ENCODE results near the gene EPHA8. TPM values are rescaled to one million over a fixed set of nuclear protein-coding genes. Genes with fewer than 3 reads are reported as not detected.
A peak's percentile ranks its signal among the peaks of the same experiment; 100 is the strongest.

EPHA8 gene
- total and polyA plus RNA-seq, 5 donors: not detected

- H3K4me1 ChIP-seq (ENCODE audit: control insufficient read depth, insufficient read depth, low read length): no peaks in the 10 kb centered on the region
- H3K9me3 ChIP-seq (ENCODE audit: control insufficient read depth, low read length): no peaks in the 10 kb centered on the region
- 71% methylated on average over 10 of the region's 10 CpGs for WGBS
- no peak overlapping the region for H3K27ac ChIP-seq (ENCODE audit: low read length)
- DNase-seq (no peak), ATAC-seq (no peak)
- intact Hi-C loops (cut with DNase I): no loop called here
- H3K4me3 ChIP-seq (ENCODE audit: low read length): no peak overlapping the region
- H3K27me3 ChIP-seq (ENCODE audit: control insufficient read depth, insufficient read depth): no peaks in the 10 kb centered on the region
Observed at GRCh38 chr1:22594396-22594795, 31.1 kb downstream of the EPHA8 start.

- H3K9me3 ChIP-seq (ENCODE audit: control insufficient read depth, low read length): no peaks in the 10 kb centered on the region
- DNase-seq (no peak), ATAC-seq (no peak)
- intact Hi-C loops (cut with DNase I): no loop called here
- no peaks in the 10 kb centered on the region for H3K27me3 ChIP-seq (ENCODE audit: control insufficient read depth, insufficient read depth)
- no peaks in the 10 kb centered on the region for H3K4me1 ChIP-seq (ENCODE audit: control insufficient read depth, insufficient read depth, low read length)
- no peak overlapping the region for H3K27ac ChIP-seq (ENCODE audit: low read length)
- 76% methylated on average over 7 of the region's 7 CpGs for WGBS
- no peak overlapping the region for H3K4me3 ChIP-seq (ENCODE audit: low read length)
Observed at GRCh38 chr1:22595108-22595507, 31.8 kb downstream of the EPHA8 start.

- no peaks in the 10 kb centered on the region for H3K27me3 ChIP-seq (ENCODE audit: control insufficient read depth, insufficient read depth)
- H3K4me3 ChIP-seq (ENCODE audit: low read length): no peak overlapping the region
- H3K9me3 ChIP-seq (ENCODE audit: control insufficient read depth, low read length): no peaks in the 10 kb centered on the region
- no peaks in the 10 kb centered on the region for H3K4me1 ChIP-seq (ENCODE audit: control insufficient read depth, insufficient read depth, low read length)
- no peak for ATAC-seq
- H3K27ac ChIP-seq (ENCODE audit: low read length): no peak overlapping the region
- intact Hi-C loops (cut with DNase I): no loop called here
- no peak for DNase-seq
- WGBS: 78% methylated on average over 30 of the region's 30 CpGs
Observed at GRCh38 chr1:22597301-22597965, 34.1 kb downstream of the EPHA8 start.

- Histone ChIP-seq H3K4me3 (ENCODE audit: low read length) (no peak overlapping the region), H3K27me3 (ENCODE audit: control insufficient read depth, insufficient read depth) (no peaks in the 10 kb centered on the region), H3K4me1 (ENCODE audit: control insufficient read depth, insufficient read depth, low read length) (no peaks in the 10 kb centered on the region), H3K9me3 (ENCODE audit: control insufficient read depth, low read length) (no peaks in the 10 kb centered on the region), H3K27ac (ENCODE audit: low read length) (no peak overlapping the region)
- ATAC-seq (no peak), DNase-seq (no peak)
- intact Hi-C loops (cut with DNase I): no loop called here
- WGBS: 80% methylated on average over 8 of the region's 8 CpGs
Observed at GRCh38 chr1:22597996-22598395, 34.7 kb downstream of the EPHA8 start.

GRCh38 chr1:22598736-22599135 lies 35.4 kb downstream of the EPHA8 start:
- no peak for DNase-seq
- ATAC-seq: no peak
- intact Hi-C loops (cut with DNase I): no loop called here
- Histone ChIP-seq H3K27ac (ENCODE audit: low read length) (no peak overlapping the region), H3K9me3 (ENCODE audit: control insufficient read depth, low read length) (no peaks in the 10 kb centered on the region), H3K27me3 (ENCODE audit: control insufficient read depth, insufficient read depth) (no peaks in the 10 kb centered on the region), H3K4me1 (ENCODE audit: control insufficient read depth, insufficient read depth, low read length) (no peaks in the 10 kb centered on the region), H3K4me3 (ENCODE audit: low read length) (no peak overlapping the region)
- WGBS: 78% methylated on average over 24 of the region's 24 CpGs

GRCh38 chr1:22600071-22600816 lies 37.0 kb downstream of the EPHA8 start:
- Histone ChIP-seq H3K27ac (ENCODE audit: low read length) (no peak overlapping the region), H3K9me3 (ENCODE audit: control insufficient read depth, low read length) (no peaks in the 10 kb centered on the region), H3K4me3 (ENCODE audit: low read length) (no peak overlapping the region), H3K4me1 (ENCODE audit: control insufficient read depth, insufficient read depth, low read length) (no peaks in the 10 kb centered on the region), H3K27me3 (ENCODE audit: control insufficient read depth, insufficient read depth) (no peaks in the 10 kb centered on the region)
- ATAC-seq (peak in 1 of 2 donors; percentile 14), DNase-seq (no peak)
- intact Hi-C loops (cut with DNase I): no loop called here
- WGBS: 47% methylated on average over 22 of the region's 22 CpGs

- ATAC-seq (peak in 1 of 2 donors; percentile 22), DNase-seq (no peak)
- H3K9me3 ChIP-seq (ENCODE audit: control insufficient read depth, low read length): no peaks in the 10 kb centered on the region
- no peak overlapping the region for H3K27ac ChIP-seq (ENCODE audit: low read length)
- no peak overlapping the region for H3K4me3 ChIP-seq (ENCODE audit: low read length)
- 86% methylated on average over 39 of the region's 39 CpGs for WGBS
- H3K27me3 ChIP-seq (ENCODE audit: control insufficient read depth, insufficient read depth): no peaks in the 10 kb centered on the region
- no peaks in the 10 kb centered on the region for H3K4me1 ChIP-seq (ENCODE audit: control insufficient read depth, insufficient read depth, low read length)
- intact Hi-C loops (cut with DNase I): no loop called here
Observed at GRCh38 chr1:22600817-22601605, 37.7 kb downstream of the EPHA8 start.

GRCh38 chr1:22601610-22602009 lies 38.3 kb downstream of the EPHA8 start:
- intact Hi-C loops (cut with DNase I): no loop called here
- no peaks in the 10 kb centered on the region for H3K9me3 ChIP-seq (ENCODE audit: control insufficient read depth, low read length)
- no peaks in the 10 kb centered on the region for H3K27me3 ChIP-seq (ENCODE audit: control insufficient read depth, insufficient read depth)
- DNase-seq (no peak), ATAC-seq (no peak)
- H3K4me1 ChIP-seq (ENCODE audit: control insufficient read depth, insufficient read depth, low read length): no peaks in the 10 kb centered on the region
- H3K4me3 ChIP-seq (ENCODE audit: low read length): no peak overlapping the region
- no peak overlapping the region for H3K27ac ChIP-seq (ENCODE audit: low read length)
- 86% methylated on average over 12 of the region's 12 CpGs for WGBS

GRCh38 chr1:22602060-22602740 lies 38.9 kb downstream of the EPHA8 start:
- no peak for ATAC-seq
- no peak overlapping the region for H3K27ac ChIP-seq (ENCODE audit: low read length)
- no peaks in the 10 kb centered on the region for H3K4me1 ChIP-seq (ENCODE audit: control insufficient read depth, insufficient read depth, low read length)
- intact Hi-C loops (cut with DNase I): no loop called here
- WGBS: 84% methylated on average over 18 of the region's 18 CpGs
- H3K27me3 ChIP-seq (ENCODE audit: control insufficient read depth, insufficient read depth): no peaks in the 10 kb centered on the region
- DNase-seq: no peak
- H3K9me3 ChIP-seq (ENCODE audit: control insufficient read depth, low read length): no peaks in the 10 kb centered on the region
- no peak overlapping the region for H3K4me3 ChIP-seq (ENCODE audit: low read length)

GRCh38 chr1:22606161-22606560 lies 42.9 kb downstream of the EPHA8 start:
- WGBS: 48% methylated on average over 4 of the region's 4 CpGs
- intact Hi-C loops (cut with DNase I): no loop called here

GRCh38 chr1:22607154-22607553 lies 43.9 kb downstream of the EPHA8 start:
- H3K27me3 ChIP-seq (ENCODE audit: control insufficient read depth, insufficient read depth): no peaks in the 10 kb centered on the region
- no peak for DNase-seq
- no peak overlapping the region for H3K27ac ChIP-seq (ENCODE audit: low read length)
- 8% methylated on average over 10 of the region's 10 CpGs for WGBS
- no peaks in the 10 kb centered on the region for H3K9me3 ChIP-seq (ENCODE audit: control insufficient read depth, low read length)
- no peak overlapping the region for H3K4me3 ChIP-seq (ENCODE audit: low read length)
- ATAC-seq: no peak
- intact Hi-C loops (cut with DNase I): no loop called here
- no peaks in the 10 kb centered on the region for H3K4me1 ChIP-seq (ENCODE audit: control insufficient read depth, insufficient read depth, low read length)

More at GRCh38 chr1:22606161-22606560, 42.9 kb downstream of the EPHA8 start:
- H3K9me3 ChIP-seq (ENCODE audit: control insufficient read depth, low read length): no peaks in the 10 kb centered on the region
- DNase-seq (no peak), ATAC-seq (no peak)
- no peaks in the 10 kb centered on the region for H3K4me1 ChIP-seq (ENCODE audit: control insufficient read depth, insufficient read depth, low read length)
- H3K27ac ChIP-seq (ENCODE audit: low read length): no peak overlapping the region
- H3K4me3 ChIP-seq (ENCODE audit: low read length): no peak overlapping the region
- no peaks in the 10 kb centered on the region for H3K27me3 ChIP-seq (ENCODE audit: control insufficient read depth, insufficient read depth)
